ENCODE measurements around the gene HCFC1R1.
"Not testable (repeated sequence)": the region's sequence is repeated elsewhere in the genome, so short reads cannot be mapped to it uniquely, and the experiment has no call there.

GRCh38 chr16:3055734-3056115 lies 32.0 kb upstream of the HCFC1R1 start:
- not testable (repeated sequence) for TF ChIP-seq CTCF (IDR thresholded peaks at IDR 0.05; ENCODE audit: poor library complexity); EZH2 (IDR thresholded peaks at IDR 0.05; ENCODE audit: borderline replicate concordance)

Data from hepatocyte (in vitro differentiated cells).